NT2/D1 (cell line): ENCODE data around the gene SLC66A3.

Experiments used
- DNase-seq: peaks from one replicate; pipeline ENCODE4 v3.0.0-alpha.2; 2011; ENCODE audit warnings: low read depth, low spot score
- H3K27me3 ChIP-seq: 2 replicates; pipeline ENCODE4 v1.6.0; 2011; ENCODE audit warnings: mild to moderate bottlenecking; ENCODE audit not compliant: insufficient read length, insufficient read depth
- H3K36me3 ChIP-seq: 2 replicates; pipeline ENCODE4 v1.6.1; 2011; ENCODE audit warnings: mild to moderate bottlenecking, low read length, mixed read lengths; ENCODE audit not compliant: insufficient read depth, insufficient read length
- H3K4me1 ChIP-seq: 2 replicates; pipeline ENCODE4 v1.5.1; 2011; ENCODE audit not compliant: insufficient read depth, insufficient read length
- H3K4me3 ChIP-seq: 2 replicates; pipeline ENCODE4 v1.5.1; 2011; ENCODE audit warnings: low read depth; ENCODE audit not compliant: insufficient read length
- H3K9ac ChIP-seq: 2 replicates; pipeline ENCODE4 v1.6.0; 2011; ENCODE audit warnings: low read depth; ENCODE audit not compliant: insufficient read length
- H3K9me3 ChIP-seq: 2 replicates; pipeline ENCODE4 v1.5.1; 2011; ENCODE audit warnings: mild to moderate bottlenecking, low read length; ENCODE audit not compliant: insufficient read depth
- SUZ12 ChIP-seq: IDR thresholded peaks from 2 replicates; pipeline ENCODE4 v1.6.1; 2011; ENCODE audit not compliant: insufficient read length, insufficient read depth; ENCODE audit errors: extremely low read depth
- YY1 ChIP-seq: IDR thresholded peaks from 2 replicates; pipeline ENCODE4 v1.6.1; 2011; ENCODE audit not compliant: insufficient read length, insufficient read depth
- ZNF274 ChIP-seq: IDR thresholded peaks from 2 replicates; pipeline ENCODE4 v1.6.1; 2011; ENCODE audit warnings: mild to moderate bottlenecking, low read depth, low read length

SLC66A3 gene

GRCh38 chr2:11140492-11140891, 14.8 kb upstream of the SLC66A3 start:
- no peak for DNase-seq
- Histone ChIP-seq H3K9me3 (no peaks in the 10 kb centered on the region), H3K9ac (no peak overlapping the region), H3K27me3 (no peaks in the 10 kb centered on the region), H3K36me3 (no peaks in the 10 kb centered on the region), H3K4me1 (no peaks in the 10 kb centered on the region), H3K4me3 (no peak overlapping the region)
- no peak for TF ChIP-seq SUZ12
- TF ChIP-seq YY1: no peak
- TF ChIP-seq ZNF274: no peak

- Histone ChIP-seq H3K4me3 (no peak overlapping the region), H3K9ac (no peak overlapping the region), H3K4me1 (no peaks in the 10 kb centered on the region), H3K27me3 (no peaks in the 10 kb centered on the region), H3K9me3 (no peaks in the 10 kb centered on the region), H3K36me3 (no peaks in the 10 kb centered on the region)
- TF ChIP-seq SUZ12: no peak
- TF ChIP-seq YY1: no peak
- TF ChIP-seq ZNF274: no peak
- DNase-seq: no peak
These were observed 13.9 kb upstream of the SLC66A3 start for GRCh38 chr2:11141319-11141718.

- no peak overlapping the region for H3K9ac ChIP-seq
- no peak for DNase-seq
- no peak overlapping the region for H3K4me3 ChIP-seq
- no peak for TF ChIP-seq ZNF274
- TF ChIP-seq YY1: no peak
- no peak for TF ChIP-seq SUZ12
- H3K4me1 ChIP-seq: no peaks in the 10 kb centered on the region
- H3K9me3 ChIP-seq: peaks cover 3% of the 10 kb centered on the region; the same call in 1 of the 2 replicates
- H3K36me3 ChIP-seq: no peaks in the 10 kb centered on the region
- H3K27me3 ChIP-seq: no peaks in the 10 kb centered on the region
These were observed 12.9 kb upstream of the SLC66A3 start for GRCh38 chr2:11142330-11142729.

GRCh38 chr2:11142987-11143386, 12.3 kb upstream of the SLC66A3 start:
- Histone ChIP-seq H3K36me3 (no peaks in the 10 kb centered on the region), H3K4me3 (no peak overlapping the region), H3K27me3 (no peaks in the 10 kb centered on the region), H3K9me3 (peaks cover 6% of the 10 kb centered on the region; the same call in 1 of the 2 replicates), H3K9ac (no peak overlapping the region), H3K4me1 (no peaks in the 10 kb centered on the region)
- TF ChIP-seq SUZ12: no peak
- no peak for TF ChIP-seq ZNF274
- no peak for TF ChIP-seq YY1
- no peak for DNase-seq

- no peaks in the 10 kb centered on the region for H3K36me3 ChIP-seq
- no peak overlapping the region for H3K4me3 ChIP-seq
- no peak overlapping the region for H3K9ac ChIP-seq
- no peaks in the 10 kb centered on the region for H3K4me1 ChIP-seq
- DNase-seq: no peak
- H3K9me3 ChIP-seq: peaks cover 6% of the 10 kb centered on the region; the same call in 1 of the 2 replicates
- TF ChIP-seq ZNF274: no peak
- TF ChIP-seq SUZ12: no peak
- no peak for TF ChIP-seq YY1
- no peaks in the 10 kb centered on the region for H3K27me3 ChIP-seq
These were observed 11.1 kb upstream of the SLC66A3 start for GRCh38 chr2:11144077-11144737.

- H3K4me1 ChIP-seq: no peaks in the 10 kb centered on the region
- H3K27me3 ChIP-seq: no peaks in the 10 kb centered on the region
- peaks cover 6% of the 10 kb centered on the region; the same call in 1 of the 2 replicates for H3K9me3 ChIP-seq
- no peak overlapping the region for H3K9ac ChIP-seq
- no peak overlapping the region for H3K4me3 ChIP-seq
- TF ChIP-seq SUZ12: no peak
- no peak for TF ChIP-seq ZNF274
- no peak for TF ChIP-seq YY1
- DNase-seq: no peak
- H3K36me3 ChIP-seq: no peaks in the 10 kb centered on the region
These were observed 10.6 kb upstream of the SLC66A3 start for GRCh38 chr2:11144738-11145079.

GRCh38 chr2:11145350-11145749, 9.9 kb upstream of the SLC66A3 start:
- Histone ChIP-seq H3K4me1 (no peaks in the 10 kb centered on the region), H3K27me3 (no peaks in the 10 kb centered on the region), H3K9ac (no peak overlapping the region), H3K9me3 (peaks cover 6% of the 10 kb centered on the region; the same call in 1 of the 2 replicates), H3K36me3 (no peaks in the 10 kb centered on the region), H3K4me3 (no peak overlapping the region)
- no peak for DNase-seq
- no peak for TF ChIP-seq YY1
- TF ChIP-seq SUZ12: no peak
- no peak for TF ChIP-seq ZNF274

- TF ChIP-seq SUZ12 (no peak), YY1 (no peak), ZNF274 (no peak)
- Histone ChIP-seq H3K9me3 (peaks cover 6% of the 10 kb centered on the region; the same call in 1 of the 2 replicates), H3K27me3 (no peaks in the 10 kb centered on the region), H3K9ac (no peak overlapping the region), H3K4me3 (no peak overlapping the region), H3K4me1 (no peaks in the 10 kb centered on the region), H3K36me3 (no peaks in the 10 kb centered on the region)
- no peak for DNase-seq
These were observed 9.2 kb upstream of the SLC66A3 start for GRCh38 chr2:11146076-11146475.
